ENCODE data around the gene TIMM44.

Gene TIMM44

GRCh38 chr19:7908078-7908699 lies 35.3 kb downstream of the TIMM44 start:
- H3K27ac ChIP-seq (ENCODE audit: insufficient read depth, low read depth, low read length, poor library complexity, severe bottlenecking): no peak overlapping the region
- 88 to 89% methylated on average over 14 of the region's 14 CpGs for WGBS, 2 experiments
- peaks cover 10% of the 10 kb centered on the region for H3K36me3 ChIP-seq (ENCODE audit: control insufficient read depth, insufficient read depth, low read length)
- H3K4me1 ChIP-seq (ENCODE audit: control insufficient read depth, insufficient read depth, low read length): peaks cover 5% of the 10 kb centered on the region
- H3K4me3 ChIP-seq (ENCODE audit: insufficient read depth, low read depth, low read length): no peak overlapping the region
- no peaks in the 10 kb centered on the region for H3K9me3 ChIP-seq (ENCODE audit: control insufficient read depth, low read length)
- no peaks in the 10 kb centered on the region for H3K27me3 ChIP-seq (ENCODE audit: control insufficient read depth, insufficient read depth, low read length, poor library complexity, severe bottlenecking)

- Histone ChIP-seq H3K9me3 (ENCODE audit: control insufficient read depth, low read length) (no peaks in the 10 kb centered on the region), H3K27ac (ENCODE audit: insufficient read depth, low read depth, low read length, poor library complexity, severe bottlenecking) (no peak overlapping the region), H3K36me3 (ENCODE audit: control insufficient read depth, insufficient read depth, low read length) (peaks cover 10% of the 10 kb centered on the region), H3K27me3 (ENCODE audit: control insufficient read depth, insufficient read depth, low read length, poor library complexity, severe bottlenecking) (no peaks in the 10 kb centered on the region), H3K4me1 (ENCODE audit: control insufficient read depth, insufficient read depth, low read length) (peaks cover 11% of the 10 kb centered on the region), H3K4me3 (ENCODE audit: insufficient read depth, low read depth, low read length) (no peak overlapping the region)
- WGBS, 2 experiments: 94 to 96% methylated on average over 11 of the region's 11 CpGs
Measured at GRCh38 chr19:7907544-7907943, 35.9 kb downstream of the TIMM44 start.

- peaks cover 10% of the 10 kb centered on the region for H3K36me3 ChIP-seq (ENCODE audit: control insufficient read depth, insufficient read depth, low read length)
- no peaks in the 10 kb centered on the region for H3K9me3 ChIP-seq (ENCODE audit: control insufficient read depth, low read length)
- 94 to 95% methylated on average over 19 of the region's 19 CpGs for WGBS, 2 experiments
- H3K27ac ChIP-seq (ENCODE audit: insufficient read depth, low read depth, low read length, poor library complexity, severe bottlenecking): no peak overlapping the region
- H3K4me3 ChIP-seq (ENCODE audit: insufficient read depth, low read depth, low read length): no peak overlapping the region
- no peaks in the 10 kb centered on the region for H3K27me3 ChIP-seq (ENCODE audit: control insufficient read depth, insufficient read depth, low read length, poor library complexity, severe bottlenecking)
- H3K4me1 ChIP-seq (ENCODE audit: control insufficient read depth, insufficient read depth, low read length): peaks cover 11% of the 10 kb centered on the region
Measured at GRCh38 chr19:7907122-7907521, 36.3 kb downstream of the TIMM44 start.

DNA sequence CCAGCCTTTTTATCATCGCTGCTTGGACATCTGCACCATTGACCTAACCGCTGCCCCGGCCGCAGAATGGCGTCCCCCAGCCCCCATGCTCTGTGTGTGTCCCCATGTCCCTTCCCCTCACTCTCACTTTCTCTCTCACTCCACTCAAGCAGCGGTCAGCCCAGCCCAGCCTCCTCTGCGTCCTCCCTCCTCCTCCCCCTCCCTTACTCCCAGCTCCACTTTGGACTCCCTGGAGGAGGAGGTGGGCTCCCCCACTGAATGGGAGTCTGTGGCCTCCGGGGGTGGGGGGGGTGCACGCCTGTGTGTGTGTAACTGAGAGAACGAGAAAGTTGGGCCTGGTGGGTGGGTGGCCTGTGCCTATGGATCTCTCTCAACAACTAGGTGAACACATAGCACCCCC lies 37.6 kb downstream of the TIMM44 start:
- Histone ChIP-seq H3K9me3 (ENCODE audit: control insufficient read depth, low read length) (no peaks in the 10 kb centered on the region), H3K27ac (ENCODE audit: insufficient read depth, low read depth, low read length, poor library complexity, severe bottlenecking) (no peak overlapping the region), H3K27me3 (ENCODE audit: control insufficient read depth, insufficient read depth, low read length, poor library complexity, severe bottlenecking) (no peaks in the 10 kb centered on the region), H3K4me1 (ENCODE audit: control insufficient read depth, insufficient read depth, low read length) (peaks cover 11% of the 10 kb centered on the region), H3K4me3 (ENCODE audit: insufficient read depth, low read depth, low read length) (no peak overlapping the region), H3K36me3 (ENCODE audit: control insufficient read depth, insufficient read depth, low read length) (peaks cover 8% of the 10 kb centered on the region)
- WGBS, 2 experiments: 96% methylated on average over 10 of the region's 10 CpGs

DNA sequence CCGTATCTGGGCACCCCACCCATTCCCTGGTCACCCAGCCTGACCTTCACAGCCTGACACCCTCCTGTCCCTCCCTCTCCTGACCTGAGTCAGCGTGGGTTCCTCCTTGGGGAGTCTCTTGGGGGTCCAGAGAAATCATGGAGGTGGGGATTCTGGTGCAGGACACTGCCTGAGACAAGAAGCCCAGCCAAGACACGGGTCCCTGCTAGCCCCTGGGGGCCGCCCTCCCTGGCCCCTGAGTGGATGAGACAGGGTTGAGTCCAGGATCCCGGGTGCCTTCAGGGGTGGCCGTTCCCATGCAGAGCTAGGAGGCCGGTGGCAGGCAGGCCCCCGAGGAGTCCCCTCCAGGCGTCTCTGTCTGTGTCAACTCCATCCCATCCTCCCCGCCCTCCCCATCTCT lies 38.2 kb downstream of the TIMM44 start:
- Histone ChIP-seq H3K36me3 (ENCODE audit: control insufficient read depth, insufficient read depth, low read length) (peaks cover 2% of the 10 kb centered on the region), H3K4me1 (ENCODE audit: control insufficient read depth, insufficient read depth, low read length) (peaks cover 11% of the 10 kb centered on the region), H3K27me3 (ENCODE audit: control insufficient read depth, insufficient read depth, low read length, poor library complexity, severe bottlenecking) (no peaks in the 10 kb centered on the region), H3K27ac (ENCODE audit: insufficient read depth, low read depth, low read length, poor library complexity, severe bottlenecking) (no peak overlapping the region), H3K9me3 (ENCODE audit: control insufficient read depth, low read length) (no peaks in the 10 kb centered on the region), H3K4me3 (ENCODE audit: insufficient read depth, low read depth, low read length) (peak overlapping the region; percentile 73)
- WGBS, 2 experiments: 82 to 83% methylated on average over 10 of the region's 10 CpGs

GRCh38 chr19:7904074-7905020 lies 39.1 kb downstream of the TIMM44 start:
- 12 to 13% methylated on average over 68 of the region's 68 CpGs for WGBS, 2 experiments

GRCh38 chr19:7903244-7904073 lies 40.0 kb downstream of the TIMM44 start, which contains the start of gene MAP2K7:
Gene MAP2K7, plus strand, starts transcription at chr19:7903877. Its CDS starts 68 bp downstream, at chr19:7903945.
- Histone ChIP-seq H3K27me3 (ENCODE audit: control insufficient read depth, insufficient read depth, low read length, poor library complexity, severe bottlenecking) (no peaks in the 10 kb centered on the region), H3K9me3 (ENCODE audit: control insufficient read depth, low read length) (no peaks in the 10 kb centered on the region), H3K4me1 (ENCODE audit: control insufficient read depth, insufficient read depth, low read length) (peaks cover 11% of the 10 kb centered on the region), H3K27ac (ENCODE audit: insufficient read depth, low read depth, low read length, poor library complexity, severe bottlenecking) (peak within 1 kb of the TSS; percentile 28), H3K36me3 (ENCODE audit: control insufficient read depth, insufficient read depth, low read length) (no peaks in the 10 kb centered on the region), H3K4me3 (ENCODE audit: insufficient read depth, low read depth, low read length) (peak within 1 kb of the TSS; percentile 73)
- WGBS, 2 experiments: 0 to 1% methylated on average over 89 of the region's 89 CpGs

More at GRCh38 chr19:7904074-7905020, 39.1 kb downstream of the TIMM44 start:
- Histone ChIP-seq H3K4me1 (ENCODE audit: control insufficient read depth, insufficient read depth, low read length) (peaks cover 11% of the 10 kb centered on the region), H3K36me3 (ENCODE audit: control insufficient read depth, insufficient read depth, low read length) (no peaks in the 10 kb centered on the region), H3K9me3 (ENCODE audit: control insufficient read depth, low read length) (no peaks in the 10 kb centered on the region), H3K27me3 (ENCODE audit: control insufficient read depth, insufficient read depth, low read length, poor library complexity, severe bottlenecking) (no peaks in the 10 kb centered on the region), H3K4me3 (ENCODE audit: insufficient read depth, low read depth, low read length) (peak overlapping the region; percentile 73), H3K27ac (ENCODE audit: insufficient read depth, low read depth, low read length, poor library complexity, severe bottlenecking) (no peak overlapping the region)

DNA sequence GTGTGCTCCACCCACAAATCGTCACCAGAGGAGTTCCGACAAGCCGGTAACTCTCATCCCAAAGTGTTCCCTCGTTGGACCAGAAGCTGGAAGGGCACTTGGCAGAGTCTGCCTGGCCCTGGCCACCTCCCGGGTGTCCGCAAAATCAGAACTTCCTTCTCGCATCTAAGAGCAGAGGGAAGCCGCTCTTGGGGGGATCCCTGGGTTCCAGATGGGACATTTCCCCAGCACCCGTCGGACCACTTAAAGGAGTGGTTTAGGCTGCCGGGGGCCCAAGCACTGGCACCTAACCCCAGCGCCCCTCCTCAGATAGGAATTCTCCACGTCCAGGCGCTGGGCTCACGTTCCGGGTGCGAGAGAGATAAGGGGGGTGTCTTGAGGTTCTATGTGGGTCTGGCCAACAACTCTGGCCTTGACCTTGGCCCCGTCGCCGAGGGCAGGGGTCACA lies 40.6 kb downstream of the TIMM44 start:
- peaks cover 11% of the 10 kb centered on the region for H3K4me1 ChIP-seq (ENCODE audit: control insufficient read depth, insufficient read depth, low read length)
- H3K4me3 ChIP-seq (ENCODE audit: insufficient read depth, low read depth, low read length): peak overlapping the region; percentile 73
- peak overlapping the region; percentile 28 for H3K27ac ChIP-seq (ENCODE audit: insufficient read depth, low read depth, low read length, poor library complexity, severe bottlenecking)
- no peaks in the 10 kb centered on the region for H3K27me3 ChIP-seq (ENCODE audit: control insufficient read depth, insufficient read depth, low read length, poor library complexity, severe bottlenecking)
- WGBS, 2 experiments: 66 to 67% methylated on average over 20 of the region's 20 CpGs
- H3K36me3 ChIP-seq (ENCODE audit: control insufficient read depth, insufficient read depth, low read length): no peaks in the 10 kb centered on the region
- no peaks in the 10 kb centered on the region for H3K9me3 ChIP-seq (ENCODE audit: control insufficient read depth, low read length)

GRCh38 chr19:7901337-7901736 lies 42.1 kb downstream of the TIMM44 start:
- no peak overlapping the region for H3K27ac ChIP-seq (ENCODE audit: insufficient read depth, low read depth, low read length, poor library complexity, severe bottlenecking)
- H3K27me3 ChIP-seq (ENCODE audit: control insufficient read depth, insufficient read depth, low read length, poor library complexity, severe bottlenecking): no peaks in the 10 kb centered on the region
- 95% methylated on average over 7 of the region's 7 CpGs for WGBS, 2 experiments
- H3K4me1 ChIP-seq (ENCODE audit: control insufficient read depth, insufficient read depth, low read length): peaks cover 11% of the 10 kb centered on the region
- no peaks in the 10 kb centered on the region for H3K9me3 ChIP-seq (ENCODE audit: control insufficient read depth, low read length)
- H3K36me3 ChIP-seq (ENCODE audit: control insufficient read depth, insufficient read depth, low read length): no peaks in the 10 kb centered on the region
- H3K4me3 ChIP-seq (ENCODE audit: insufficient read depth, low read depth, low read length): no peak overlapping the region
